Uterus (tissue), 4 donors: Measurements from ENCODE around the gene ATP10A. TPM values are rescaled to one million over a fixed set of nuclear protein-coding genes. Genes with fewer than 3 reads are reported as not detected.

ENCODE experiments used
- DNase-seq, 2 donors: peaks; one replicate each; pipeline ENCODE4 v3.0.0-alpha.2; 2019 to 2020
- H3K27ac ChIP-seq, 2 donors: fragments of 200-600 bp; sonication (generic); 1 replicate in 1 of 2; 2 replicates in 1 of 2; pipeline ENCODE4 v1.5.1; 2016 to 2018
- H3K27me3 ChIP-seq, 2 donors: fragments of 200-600 bp; sonication (generic); one replicate each; pipeline ENCODE4 v1.5.1; 2018 to 2019; ENCODE audit warnings: control low read depth in 1 of 2
- H3K36me3 ChIP-seq, 2 donors: fragments of 200-600 bp; sonication (generic); one replicate each; pipeline ENCODE4 v1.5.1; 2019; ENCODE audit warnings: control low read depth in 1 of 2
- H3K4me1 ChIP-seq, 2 donors: fragments of 200-600 bp; sonication (generic); one replicate each; pipeline ENCODE4 v1.5.1; 2018 to 2019; ENCODE audit warnings: control low read depth in 1 of 2
- H3K4me3 ChIP-seq, 2 donors: fragments of 200-600 bp; sonication (generic); 1 replicate in 1 of 2; 2 replicates in 1 of 2; pipeline ENCODE4 v1.5.1; 2018 to 2019; ENCODE audit warnings: mild to moderate bottlenecking in 1 of 2
- H3K9me3 ChIP-seq, 2 donors: fragments of 200-600 bp; sonication (generic); one replicate each; pipeline ENCODE4 v1.5.1; 2019; ENCODE audit warnings: control low read depth in 1 of 2
- CTCF ChIP-seq, 4 experiments: fragments of 200-600 bp in 2 of 4; fragments of 450-650 bp in 2 of 4; sonication (generic) in 2 of 4; IDR thresholded peaks; one replicate each; pipeline ENCODE4 v1.5.1; 2016 to 2019; ENCODE audit warnings: antibody characterized with exemption in 4 of 4, mild to moderate bottlenecking in 2 of 4, moderate library complexity in 1 of 4
- POLR2A ChIP-seq, 2 donors: fragments of 450-650 bp; IDR thresholded peaks; one replicate each; pipeline ENCODE4 v1.6.1; 2016; ENCODE audit warnings: antibody characterized with exemption in 2 of 2, mild to moderate bottlenecking in 1 of 2, moderate library complexity in 1 of 2
- intact Hi-C: fragments of 100-400 bp; cut with DNase I; formaldehyde crosslinking; loops from one replicate; pipeline ENCODE4 v1.15.1; 2023; ENCODE audit warnings: low total_unique reads
- total RNA-seq, 4 donors: library from RNA; depleted of rRNA in 3 of 4; stranded (reverse); fragments of >200 nt in 3 of 4; gene quantifications; one replicate each; pipeline versions ENCODE4 v1.1.0 to v1.2.4, GENCODE V29; 2014 to 2023
- donor health status: DM: yes; HTN: yes; CAD: no.

ATP10A gene
- total RNA-seq, 4 donors from 2014 or later: 0.29 to 3.8 (median 2.5) TPM

- Histone ChIP-seq H3K9me3 (no peaks in the 10 kb centered on the region), H3K27me3 (no peaks in the 10 kb centered on the region), H3K4me3 (no peak overlapping the region), H3K4me1 (no peaks in the 10 kb centered on the region), H3K27ac (no peak overlapping the region), H3K36me3 (no peaks in the 10 kb centered on the region)
- no peak for TF ChIP-seq POLR2A (IDR thresholded peaks at IDR 0.05)
- no peak for TF ChIP-seq CTCF (IDR thresholded peaks at IDR 0.05)
- intact Hi-C loops: no loop called here
- no peak for DNase-seq
These were observed 37.3 kb upstream of the ATP10A start for GRCh38 chr15:25900431-25900830.

GRCh38 chr15:25899870-25900269 lies 36.7 kb upstream of the ATP10A start:
- intact Hi-C loops: no loop called here
- H3K27ac ChIP-seq: no peak overlapping the region

GRCh38 chr15:25897658-25898057 lies 34.5 kb upstream of the ATP10A start:
- DNase-seq: no peak
- Histone ChIP-seq H3K27ac (no peak overlapping the region), H3K4me3 (no peak overlapping the region), H3K4me1 (no peaks in the 10 kb centered on the region), H3K27me3 (no peaks in the 10 kb centered on the region), H3K36me3 (no peaks in the 10 kb centered on the region), H3K9me3 (no peaks in the 10 kb centered on the region)
- TF ChIP-seq CTCF (IDR thresholded peaks at IDR 0.05) (no peak), POLR2A (IDR thresholded peaks at IDR 0.05) (no peak)
- intact Hi-C loops: no loop called here

More at GRCh38 chr15:25899870-25900269, 36.7 kb upstream of the ATP10A start:
- Histone ChIP-seq H3K4me1 (no peaks in the 10 kb centered on the region), H3K9me3 (no peaks in the 10 kb centered on the region), H3K36me3 (no peaks in the 10 kb centered on the region), H3K27me3 (no peaks in the 10 kb centered on the region), H3K4me3 (no peak overlapping the region)
- DNase-seq: no peak
- TF ChIP-seq POLR2A (IDR thresholded peaks at IDR 0.05): no peak
- TF ChIP-seq CTCF (IDR thresholded peaks at IDR 0.05): no peak

GRCh38 chr15:25894371-25894902 lies 31.3 kb upstream of the ATP10A start:
- no peaks in the 10 kb centered on the region for H3K36me3 ChIP-seq
- intact Hi-C loops: no loop called here
- no peaks in the 10 kb centered on the region for H3K4me1 ChIP-seq
- no peaks in the 10 kb centered on the region for H3K27me3 ChIP-seq
- DNase-seq: no peak
- no peak overlapping the region for H3K27ac ChIP-seq
- no peaks in the 10 kb centered on the region for H3K9me3 ChIP-seq
- TF ChIP-seq CTCF (IDR thresholded peaks at IDR 0.05) (no peak), POLR2A (IDR thresholded peaks at IDR 0.05) (no peak)
- no peak overlapping the region for H3K4me3 ChIP-seq

- H3K9me3 ChIP-seq: no peaks in the 10 kb centered on the region
- no peaks in the 10 kb centered on the region for H3K36me3 ChIP-seq
- H3K4me1 ChIP-seq: no peaks in the 10 kb centered on the region
- TF ChIP-seq POLR2A (IDR thresholded peaks at IDR 0.05) (no peak), CTCF (IDR thresholded peaks at IDR 0.05) (no peak)
- intact Hi-C loops: no loop called here
- DNase-seq: no peak
- H3K4me3 ChIP-seq: no peak overlapping the region
- H3K27me3 ChIP-seq: no peaks in the 10 kb centered on the region
- H3K27ac ChIP-seq: no peak overlapping the region
These were observed 30.5 kb upstream of the ATP10A start for GRCh38 chr15:25893596-25893995.
